GM19351 (cell line): Measurements from ENCODE around the gene STXBP1.

Experiments
- ATAC-seq: cut with Tn5 transposase; IDR thresholded peaks from one replicate; pipeline ENCODE4 v1.9.1; 2021; ENCODE audit warnings: mild to moderate bottlenecking, moderate library complexity; ENCODE audit not compliant: unreplicated experiment

The STXBP1 gene

GRCh38 chr9:127730262-127730661, 118.2 kb downstream of the STXBP1 start:
- no peak for ATAC-seq

DNA sequence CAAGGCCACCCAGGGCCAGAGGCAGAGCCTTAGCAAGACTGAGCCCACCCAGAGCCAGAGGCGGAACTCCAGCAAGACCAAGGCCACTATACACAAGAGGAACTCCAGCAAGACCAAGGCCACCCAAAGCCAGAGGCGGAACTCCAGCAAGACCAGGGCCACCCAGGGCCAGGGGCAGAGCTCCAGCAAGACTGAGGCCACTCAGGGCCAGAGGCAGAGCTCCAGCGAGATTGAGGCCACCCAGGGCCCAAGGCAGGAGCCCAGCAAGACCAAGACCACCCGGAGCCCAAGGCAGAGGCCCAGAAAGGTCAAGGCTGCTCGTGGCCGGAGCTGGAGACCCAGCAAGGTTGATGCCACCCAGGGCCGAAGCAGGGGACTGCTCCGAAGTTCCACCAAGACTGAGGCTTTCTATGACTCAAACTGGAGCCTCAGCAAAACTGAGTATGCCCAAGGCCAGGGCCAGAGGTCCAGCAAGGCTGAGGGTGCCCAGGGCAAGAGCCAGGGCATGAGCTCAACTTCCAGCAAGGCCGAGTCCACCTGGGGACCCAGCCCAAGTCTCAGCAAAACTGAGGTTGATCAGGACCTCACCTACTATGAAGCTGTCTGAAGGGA, 118.8 kb downstream of the STXBP1 start:
- ATAC-seq, result no peak

DNA sequence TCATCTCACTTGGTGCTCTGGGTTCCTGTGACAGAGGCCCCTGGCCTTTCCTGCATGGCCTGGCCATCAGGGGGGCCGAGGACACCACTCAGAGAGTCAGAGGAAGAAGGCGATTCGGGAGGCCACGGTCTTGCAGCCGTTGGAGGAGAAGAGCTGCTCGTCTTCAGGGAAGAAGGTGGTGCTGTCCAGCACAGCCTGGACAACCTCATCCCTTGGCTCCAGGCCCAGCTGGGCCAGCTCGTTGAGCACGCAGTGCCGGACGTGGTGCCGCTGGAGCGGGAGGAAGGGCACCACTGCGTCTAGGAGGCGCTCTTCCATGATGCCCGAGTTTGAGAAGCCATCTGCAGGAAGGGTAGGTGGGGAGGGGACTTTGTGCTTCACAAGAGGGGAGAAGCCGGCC, 119.9 kb downstream of the STXBP1 start:
- no peak for ATAC-seq

- ATAC-seq, result no peak
Observed at GRCh38 chr9:127732444-127732843, 120.4 kb downstream of the STXBP1 start.

GRCh38 chr9:127733614-127734013, 121.5 kb downstream of the STXBP1 start:
- no peak for ATAC-seq

GRCh38 chr9:127734247-127734746, 122.2 kb downstream of the STXBP1 start:
- ATAC-seq, result no peak

GRCh38 chr9:127734747-127735529, 122.9 kb downstream of the STXBP1 start, which contains the start of gene TOR2A:
TSS of gene TOR2A (minus strand) at chr9:127735294. CDS start at chr9:127735270, 24 bp downstream.
- ATAC-seq, result peak; percentile 92

- peak; percentile 6 for ATAC-seq
Observed at GRCh38 chr9:127735530-127736185, 123.6 kb downstream of the STXBP1 start.

DNA sequence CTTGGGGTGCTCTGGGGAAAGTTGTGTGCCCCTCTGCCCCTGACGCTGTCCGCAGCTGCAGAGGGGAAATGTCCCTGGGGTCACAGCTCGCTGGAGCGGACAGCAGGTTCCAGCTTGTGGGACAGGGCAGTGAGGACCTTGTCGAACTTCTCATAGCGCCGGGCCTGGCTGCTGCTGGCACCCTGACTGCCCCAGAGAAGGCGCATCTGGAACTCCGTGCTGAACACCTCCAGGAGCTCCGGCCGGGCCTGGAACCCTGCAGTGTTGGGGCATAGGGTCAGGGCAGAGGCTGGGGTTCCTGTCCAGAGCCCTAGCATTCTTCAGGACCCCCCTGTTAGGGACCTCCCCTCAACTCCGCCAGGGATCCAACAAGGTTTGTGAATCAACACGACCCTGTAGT, 126.6 kb downstream of the STXBP1 start:
- no peak for ATAC-seq

- no peak for ATAC-seq
Observed at GRCh38 chr9:127739614-127740330, 127.7 kb downstream of the STXBP1 start.

GRCh38 chr9:127741831-127742434, 129.9 kb downstream of the STXBP1 start:
- ATAC-seq, result no peak
